Measurements from ENCODE around the gene ELK1.

ELK1 gene

DNA sequence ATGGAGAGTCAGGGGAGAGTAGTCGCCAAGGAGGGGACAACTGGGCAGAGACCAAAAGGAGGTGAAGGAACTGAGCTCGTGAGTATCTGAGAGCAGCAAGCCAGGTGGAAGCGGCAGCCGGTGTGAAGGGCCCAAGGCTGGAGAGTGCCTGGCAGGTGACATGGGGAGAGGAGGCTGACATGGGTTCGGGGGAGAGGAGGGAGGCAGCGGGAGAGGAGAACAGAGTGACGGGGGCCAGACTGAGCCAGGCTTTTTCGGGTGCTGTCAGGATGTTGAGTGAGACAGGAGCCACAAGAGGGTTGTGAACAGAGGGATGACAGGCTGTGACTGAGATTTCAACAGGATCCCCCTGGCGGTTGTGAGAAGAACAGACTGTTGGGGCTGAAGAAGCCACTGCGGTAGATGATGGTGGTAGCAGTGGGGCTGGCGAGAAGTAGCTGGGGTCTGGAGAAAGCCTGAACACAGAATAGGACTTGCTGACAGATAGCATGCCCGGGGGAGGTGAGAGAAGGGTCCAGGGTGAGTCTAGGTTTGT lies 5.7 kb downstream of the ELK1 start:
- DNase-seq = peak; percentile 44

- peak; percentile 66 for DNase-seq
Measured at GRCh38 chrX:47643926-47644325, 6.4 kb downstream of the ELK1 start.

GRCh38 chrX:47638816-47639215 lies 11.5 kb downstream of the ELK1 start:
- no peak for DNase-seq

- DNase-seq = peak; percentile 89
Measured at GRCh38 chrX:47637546-47638195, 12.7 kb downstream of the ELK1 start.

DNA sequence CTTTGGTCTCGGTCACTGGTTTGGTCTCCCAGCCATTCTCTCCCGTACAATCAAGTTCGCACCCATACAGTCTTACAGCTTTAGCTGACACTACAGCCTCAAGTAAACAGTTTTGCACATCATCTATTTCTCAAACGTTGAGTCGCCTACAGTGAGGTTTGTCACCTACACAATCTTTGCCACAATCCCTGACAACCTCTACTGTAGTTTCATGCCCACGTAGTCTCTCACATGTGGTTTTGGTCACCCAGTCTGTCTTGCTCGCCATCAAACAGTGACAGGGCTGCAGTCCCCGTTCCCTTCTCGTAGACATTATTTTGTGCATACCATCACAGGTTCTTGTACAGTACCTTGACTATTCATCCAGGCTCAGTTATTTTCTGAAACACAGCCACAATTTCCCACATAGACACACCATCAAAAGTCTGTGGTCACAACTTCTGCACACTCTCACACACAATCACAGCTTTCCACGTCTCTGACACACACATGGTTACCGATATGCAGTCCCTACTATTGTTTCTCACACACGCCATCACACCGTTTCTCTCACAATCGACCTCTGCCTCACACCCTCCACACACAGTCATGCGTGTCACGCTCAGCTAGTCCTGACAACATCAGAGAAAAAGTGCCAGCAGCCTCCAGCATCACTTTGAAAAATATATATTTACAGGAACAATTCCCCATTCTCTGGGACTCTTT lies 15.3 kb downstream of the ELK1 start:
- DNase-seq = no peak

DNA sequence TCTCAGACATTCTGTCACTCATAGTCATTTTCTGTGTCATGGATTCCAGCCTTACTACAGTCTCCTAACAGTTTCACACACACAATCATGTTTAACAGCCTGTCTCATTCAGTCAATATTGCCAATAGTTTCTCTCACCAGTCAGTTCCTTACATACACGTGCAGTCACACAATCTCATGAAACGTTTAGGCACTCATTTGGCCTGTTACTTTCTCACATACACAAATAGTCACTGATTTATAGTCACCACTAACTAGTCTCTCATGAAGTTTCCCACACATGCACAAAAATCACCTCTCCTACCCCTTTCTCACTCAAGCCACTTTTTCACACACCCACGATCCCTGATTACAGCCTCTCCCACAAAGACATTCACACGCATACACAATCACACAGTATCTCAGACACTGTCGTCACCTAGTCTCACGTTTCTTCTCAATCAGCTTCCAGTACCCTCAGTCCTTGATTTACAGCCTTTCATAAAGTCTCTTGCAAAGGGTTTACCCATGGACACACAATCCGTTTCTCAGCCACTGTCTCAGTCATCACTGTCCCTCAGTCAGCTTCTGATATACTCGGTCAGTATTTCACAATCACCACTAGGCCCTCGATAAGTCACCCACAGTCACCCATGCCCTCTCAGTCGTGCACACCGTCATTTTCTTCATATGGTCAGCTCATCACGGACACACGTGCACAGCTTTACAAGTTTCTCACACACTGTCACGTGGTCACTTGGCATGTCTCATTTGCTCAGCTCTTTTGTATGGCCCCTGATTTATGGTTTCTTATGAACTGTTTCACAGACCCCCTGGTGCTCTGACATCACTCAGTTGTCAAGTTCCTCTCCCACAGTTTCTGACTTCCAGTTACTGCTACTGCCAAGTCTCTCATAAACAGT lies 16.4 kb downstream of the ELK1 start:
- DNase-seq = no peak

- DNase-seq = no peak
Measured at GRCh38 chrX:47632666-47633065, 17.7 kb downstream of the ELK1 start.

DNA sequence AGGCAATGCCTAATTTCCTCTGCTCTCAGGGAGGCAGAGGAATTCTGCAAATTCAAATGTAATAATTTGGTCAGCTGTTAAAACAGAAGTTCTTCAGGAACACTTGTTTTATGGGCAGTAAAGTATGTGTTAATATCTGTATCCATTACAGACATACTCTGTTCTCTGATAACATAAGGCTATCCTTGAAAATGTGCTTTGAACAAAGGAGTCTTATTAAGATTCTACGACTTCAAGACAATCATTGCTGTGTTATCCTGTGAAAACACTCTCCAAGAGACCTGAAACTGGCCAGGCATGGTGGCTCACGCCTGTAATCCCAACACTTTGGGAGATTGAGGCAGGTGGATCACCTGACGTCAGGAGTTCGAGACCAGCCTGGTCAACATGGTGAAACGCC lies 18.7 kb downstream of the ELK1 start:
- no peak for DNase-seq

- DNase-seq = peak; percentile 66
Measured at GRCh38 chrX:47629419-47630200, 20.8 kb downstream of the ELK1 start, which contains the start of gene CFP. CFP (minus strand) TSS chrX:47629930; CDS start chrX:47629844, 86 bp downstream.

DNA sequence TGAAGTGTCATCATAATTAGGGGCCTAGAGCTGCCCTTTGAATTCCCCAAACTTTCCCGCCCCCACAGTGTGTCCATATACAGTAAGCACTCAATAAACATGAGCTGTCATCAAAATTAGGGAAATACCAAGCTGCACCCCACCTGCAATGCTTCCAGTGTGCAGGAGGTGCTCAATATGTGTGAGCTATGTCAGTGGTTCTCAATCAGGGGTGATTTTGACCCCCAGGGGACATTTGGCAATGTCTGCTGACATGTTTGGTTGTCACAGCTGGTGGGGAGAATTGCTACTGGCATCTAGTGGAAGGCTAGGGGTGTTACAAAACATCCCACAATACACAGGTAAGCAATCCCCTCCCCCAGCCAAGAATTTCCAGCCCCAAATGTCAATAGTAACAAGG lies 21.4 kb downstream of the ELK1 start:
- DNase-seq = peak; percentile 43

GRCh38 chrX:47625365-47625764 lies 25.0 kb downstream of the ELK1 start:
- no peak for DNase-seq

GRCh38 chrX:47623540-47624027 lies 26.8 kb downstream of the ELK1 start:
- DNase-seq = peak; percentile 79

DNA sequence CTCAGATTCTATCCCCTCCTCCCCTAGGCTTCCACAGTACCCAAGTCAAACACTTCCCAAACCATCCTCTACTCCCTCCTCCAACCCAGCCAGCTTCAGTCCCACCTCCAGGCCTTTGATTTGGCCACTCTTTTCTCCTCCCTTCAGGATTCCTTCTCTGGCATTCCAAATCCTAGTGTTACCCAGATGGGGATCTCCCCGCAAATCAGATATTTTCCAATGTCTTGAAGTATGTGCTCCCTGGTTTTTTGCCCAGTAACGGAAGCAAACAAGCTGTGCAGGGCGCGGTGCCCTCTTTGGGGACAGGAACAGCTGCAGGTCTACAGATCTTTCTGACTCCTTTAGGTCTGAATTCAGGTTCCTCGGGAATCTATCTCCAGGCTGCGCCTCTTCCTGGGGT lies 28.5 kb downstream of the ELK1 start:
- no peak for DNase-seq

GRCh38 chrX:47620303-47620685 lies 30.1 kb downstream of the ELK1 start:
- DNase-seq = no peak

- peak; percentile 91 for DNase-seq
Measured at GRCh38 chrX:47619486-47620302, 30.7 kb downstream of the ELK1 start, which contains the start of gene SYN1. SYN1 (minus strand) TSS chrX:47619857; CDS start chrX:47619728, 129 bp downstream.

- DNase-seq = no peak
Measured at GRCh38 chrX:47618923-47619485, 31.4 kb downstream of the ELK1 start.

GRCh38 chrX:47614618-47615017 lies 35.7 kb downstream of the ELK1 start:
- DNase-seq = no peak

DNA sequence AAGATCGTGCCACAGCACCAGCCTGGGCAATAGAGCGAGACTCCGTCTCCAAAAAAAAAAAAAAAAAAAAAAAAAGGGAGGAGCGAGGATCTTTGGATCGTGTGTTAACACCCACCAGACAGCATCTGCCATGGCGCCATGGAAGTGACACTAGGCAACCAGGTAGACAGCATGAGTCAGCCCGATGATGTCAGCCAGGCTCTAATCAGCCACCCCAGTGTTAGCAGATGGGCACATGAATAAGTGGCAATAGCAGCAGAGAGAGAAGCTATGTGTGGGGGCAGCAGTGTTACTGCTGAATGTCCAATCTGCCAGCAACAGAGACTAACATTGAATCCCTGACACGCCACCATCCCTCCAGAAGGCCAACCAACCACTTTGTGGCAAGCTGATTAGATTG lies 37.3 kb downstream of the ELK1 start:
- peak; percentile 35 for DNase-seq

DNA sequence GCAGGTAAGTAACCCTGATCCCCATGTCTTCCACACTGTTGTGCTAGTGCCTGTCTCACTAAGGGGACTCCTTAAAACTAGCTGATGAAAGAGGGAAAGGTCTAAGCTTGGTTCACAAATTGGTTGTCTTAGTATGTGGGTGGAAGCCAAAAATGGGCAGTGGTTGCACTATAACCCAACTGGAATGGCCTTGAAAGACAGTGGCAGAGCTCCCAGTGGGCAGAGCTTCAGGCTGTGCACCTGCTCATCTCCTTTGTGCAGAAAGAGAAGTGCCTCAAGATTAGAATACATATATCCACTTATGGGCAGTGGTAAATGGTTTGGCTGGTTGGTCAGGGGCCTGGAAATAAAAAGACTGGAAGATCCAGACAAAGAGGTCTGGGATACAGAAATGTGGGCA lies 37.9 kb downstream of the ELK1 start:
- no peak for DNase-seq

DNA sequence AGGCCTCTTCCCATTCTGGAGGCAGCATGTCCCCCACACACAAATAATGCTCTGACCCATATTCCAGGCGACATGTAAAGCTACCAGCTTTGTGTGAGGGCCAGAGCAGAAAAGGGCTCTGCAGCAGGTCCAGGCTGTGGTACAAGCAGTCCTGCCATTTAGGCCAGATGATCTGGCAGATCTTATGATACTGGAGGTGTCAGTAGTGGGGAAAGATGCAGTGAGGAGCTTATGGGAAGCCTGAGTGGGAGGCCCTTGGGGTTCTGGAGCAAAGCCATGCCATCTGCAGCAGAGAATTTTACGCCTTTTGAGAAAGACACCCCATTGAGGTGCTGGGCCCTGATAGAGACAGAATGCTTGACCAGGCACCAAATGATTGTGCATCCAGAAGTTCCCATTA lies 38.4 kb downstream of the ELK1 start:
- no peak for DNase-seq

GRCh38 chrX:47611489-47611888 lies 38.9 kb downstream of the ELK1 start:
- DNase-seq = no peak

Data from hematopoietic multipotent progenitor cell treated with erythropoietin and hydrocortisone succinate and interleukin-3 and kit ligand, for 4 days (in vitro differentiated cells).